Measurements from ENCODE around the gene GFOD1.

GRCh38 chr6:13505345-13505734 lies 17.9 kb upstream of the GFOD1 start:
- TF ChIP-seq, protein P1, sequence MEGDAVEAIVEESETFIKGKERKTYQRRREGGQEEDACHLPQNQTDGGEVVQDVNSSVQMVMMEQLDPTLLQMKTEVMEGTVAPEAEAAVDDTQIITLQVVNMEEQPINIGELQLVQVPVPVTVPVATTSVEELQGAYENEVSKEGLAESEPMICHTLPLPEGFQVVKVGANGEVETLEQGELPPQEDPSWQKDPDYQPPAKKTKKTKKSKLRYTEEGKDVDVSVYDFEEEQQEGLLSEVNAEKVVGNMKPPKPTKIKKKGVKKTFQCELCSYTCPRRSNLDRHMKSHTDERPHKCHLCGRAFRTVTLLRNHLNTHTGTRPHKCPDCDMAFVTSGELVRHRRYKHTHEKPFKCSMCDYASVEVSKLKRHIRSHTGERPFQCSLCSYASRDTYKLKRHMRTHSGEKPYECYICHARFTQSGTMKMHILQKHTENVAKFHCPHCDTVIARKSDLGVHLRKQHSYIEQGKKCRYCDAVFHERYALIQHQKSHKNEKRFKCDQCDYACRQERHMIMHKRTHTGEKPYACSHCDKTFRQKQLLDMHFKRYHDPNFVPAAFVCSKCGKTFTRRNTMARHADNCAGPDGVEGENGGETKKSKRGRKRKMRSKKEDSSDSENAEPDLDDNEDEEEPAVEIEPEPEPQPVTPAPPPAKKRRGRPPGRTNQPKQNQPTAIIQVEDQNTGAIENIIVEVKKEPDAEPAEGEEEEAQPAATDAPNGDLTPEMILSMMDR (IDR thresholded peaks at IDR 0.05; ENCODE audit: low read depth, low read length, poor library complexity, severe bottlenecking) = no peak
- no peak for TF ChIP-seq EZH2phosphoT487 (IDR thresholded peaks at IDR 0.05; ENCODE audit: borderline replicate concordance, low read length)
